ENCODE data around the gene IL2RA. TPM values are rescaled to one million over a fixed set of nuclear protein-coding genes. Genes with fewer than 3 reads are reported as not detected.
A peak's percentile ranks its signal among the peaks of the same experiment; 100 is the strongest.
"Not testable (repeated sequence)": the region's sequence is repeated elsewhere in the genome, so short reads cannot be mapped to it uniquely, and the experiment has no call there.

IL2RA gene
- total RNA-seq = 1 to 10 TPM in 1 of 3 donors, under 1 TPM in 2; 0.33 to 1.3 (median 0.88) TPM

DNA sequence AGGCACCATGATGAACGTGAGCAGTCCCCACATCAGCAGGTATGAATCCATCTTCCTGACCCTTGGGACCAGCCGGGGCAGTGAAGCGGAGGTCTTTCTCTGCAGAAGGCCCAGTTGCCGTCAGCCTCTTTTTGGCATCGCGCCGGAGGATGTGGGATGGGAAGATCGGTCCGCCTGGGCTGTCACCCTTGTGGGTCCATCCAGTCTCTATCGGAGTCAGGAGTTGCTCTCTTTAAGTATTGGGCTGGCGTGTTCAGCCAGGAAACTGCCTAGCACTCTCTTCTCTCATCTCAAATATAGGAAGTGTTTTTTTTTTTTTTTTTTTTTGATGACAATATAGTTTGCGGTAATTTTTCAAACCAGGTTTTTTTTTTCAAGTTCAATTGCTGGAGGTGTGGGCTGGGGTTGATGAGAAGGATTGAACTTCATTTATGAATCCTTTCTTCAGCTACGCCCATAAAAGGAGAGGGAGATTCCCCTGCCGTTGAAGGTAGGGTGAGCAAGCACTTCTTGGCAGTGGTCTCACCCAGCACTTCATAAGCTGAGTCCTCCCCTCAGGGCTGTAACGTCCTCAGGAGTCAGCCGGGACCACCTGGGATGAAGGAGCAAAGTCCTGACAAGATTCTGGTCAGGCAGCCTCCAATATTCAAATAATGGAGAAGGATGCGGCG is at the start of gene IL2RA:
Gene IL2RA, minus strand, starts transcription at position 267 of the 671 bp plus-strand sequence. Its CDS starts 216 bp downstream, at position 51.
- no peak for DNase-seq (ENCODE audit: low spot score in 2 of 2)
- Histone ChIP-seq H3K27ac (no peak within 1 kb of the TSS), H3K4me1 (no peaks in the 10 kb centered on the region), H3K9me3 (no peaks in the 10 kb centered on the region), H3K4me3 (peak within 1 kb of the TSS in 1 of 3 donors; percentile 20), H3K36me3 (no peaks in the 10 kb centered on the region), H3K27me3 (no peaks in the 10 kb centered on the region)
- TF ChIP-seq, protein P1, sequence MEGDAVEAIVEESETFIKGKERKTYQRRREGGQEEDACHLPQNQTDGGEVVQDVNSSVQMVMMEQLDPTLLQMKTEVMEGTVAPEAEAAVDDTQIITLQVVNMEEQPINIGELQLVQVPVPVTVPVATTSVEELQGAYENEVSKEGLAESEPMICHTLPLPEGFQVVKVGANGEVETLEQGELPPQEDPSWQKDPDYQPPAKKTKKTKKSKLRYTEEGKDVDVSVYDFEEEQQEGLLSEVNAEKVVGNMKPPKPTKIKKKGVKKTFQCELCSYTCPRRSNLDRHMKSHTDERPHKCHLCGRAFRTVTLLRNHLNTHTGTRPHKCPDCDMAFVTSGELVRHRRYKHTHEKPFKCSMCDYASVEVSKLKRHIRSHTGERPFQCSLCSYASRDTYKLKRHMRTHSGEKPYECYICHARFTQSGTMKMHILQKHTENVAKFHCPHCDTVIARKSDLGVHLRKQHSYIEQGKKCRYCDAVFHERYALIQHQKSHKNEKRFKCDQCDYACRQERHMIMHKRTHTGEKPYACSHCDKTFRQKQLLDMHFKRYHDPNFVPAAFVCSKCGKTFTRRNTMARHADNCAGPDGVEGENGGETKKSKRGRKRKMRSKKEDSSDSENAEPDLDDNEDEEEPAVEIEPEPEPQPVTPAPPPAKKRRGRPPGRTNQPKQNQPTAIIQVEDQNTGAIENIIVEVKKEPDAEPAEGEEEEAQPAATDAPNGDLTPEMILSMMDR (IDR thresholded peaks at IDR 0.05) = no peak
- TF ChIP-seq POLR2A (IDR thresholded peaks at IDR 0.05) (no peak), POLR2AphosphoS5 (IDR thresholded peaks at IDR 0.05) (no peak)
- intact Hi-C loops (cut with DNase I; ENCODE audit: low total_unique reads) = no loop called here

GRCh38 chr10:6110136-6110535 is 48.0 kb upstream of the IL2RA start:
- TF ChIP-seq POLR2A (IDR thresholded peaks at IDR 0.05) (no peak), POLR2AphosphoS5 (IDR thresholded peaks at IDR 0.05) (no peak)
- TF ChIP-seq, protein P1 (IDR thresholded peaks at IDR 0.05) = no peak
- H3K4me3 ChIP-seq = no peak overlapping the region
- no peaks in the 10 kb centered on the region for H3K27me3 ChIP-seq
- intact Hi-C loops (cut with DNase I; ENCODE audit: low total_unique reads) = loop anchor here (10.0 kb wide), 1 partner anchor 105 kb away; no protein-coding TSS in a partner anchor
- DNase-seq (ENCODE audit: low spot score in 2 of 2) = no peak
- H3K4me1 ChIP-seq = no peaks in the 10 kb centered on the region
- peaks cover 19% of the 10 kb centered on the region for H3K36me3 ChIP-seq
- H3K27ac ChIP-seq = no peak overlapping the region
- H3K9me3 ChIP-seq = no peaks in the 10 kb centered on the region

DNA sequence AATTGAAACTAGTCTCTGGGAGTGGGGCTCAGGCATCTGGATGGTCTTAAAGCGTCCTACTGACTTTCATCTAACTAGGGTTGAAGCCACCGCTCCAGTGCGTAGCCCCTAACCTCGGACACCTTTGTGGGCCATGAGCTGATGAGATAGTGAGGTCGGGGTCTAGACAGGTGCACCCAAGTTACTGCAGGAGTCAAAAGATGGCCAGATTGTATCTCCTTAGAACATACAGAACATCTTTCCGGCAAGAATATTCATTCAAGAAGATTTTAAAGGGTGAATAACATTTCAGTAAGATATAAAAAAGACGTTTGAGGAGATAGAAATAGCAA is 47.2 kb upstream of the IL2RA start:
- peaks cover 19% of the 10 kb centered on the region for H3K36me3 ChIP-seq
- DNase-seq (ENCODE audit: low spot score in 2 of 2) = no peak
- no peak overlapping the region for H3K27ac ChIP-seq
- no peaks in the 10 kb centered on the region for H3K27me3 ChIP-seq
- no peak for TF ChIP-seq POLR2AphosphoS5 (IDR thresholded peaks at IDR 0.05)
- TF ChIP-seq POLR2A (IDR thresholded peaks at IDR 0.05) = no peak
- TF ChIP-seq, protein P1 (IDR thresholded peaks at IDR 0.05) = no peak
- no peaks in the 10 kb centered on the region for H3K9me3 ChIP-seq
- no peaks in the 10 kb centered on the region for H3K4me1 ChIP-seq
- H3K4me3 ChIP-seq = no peak overlapping the region
- intact Hi-C loops (cut with DNase I; ENCODE audit: low total_unique reads) = no loop called here

DNA sequence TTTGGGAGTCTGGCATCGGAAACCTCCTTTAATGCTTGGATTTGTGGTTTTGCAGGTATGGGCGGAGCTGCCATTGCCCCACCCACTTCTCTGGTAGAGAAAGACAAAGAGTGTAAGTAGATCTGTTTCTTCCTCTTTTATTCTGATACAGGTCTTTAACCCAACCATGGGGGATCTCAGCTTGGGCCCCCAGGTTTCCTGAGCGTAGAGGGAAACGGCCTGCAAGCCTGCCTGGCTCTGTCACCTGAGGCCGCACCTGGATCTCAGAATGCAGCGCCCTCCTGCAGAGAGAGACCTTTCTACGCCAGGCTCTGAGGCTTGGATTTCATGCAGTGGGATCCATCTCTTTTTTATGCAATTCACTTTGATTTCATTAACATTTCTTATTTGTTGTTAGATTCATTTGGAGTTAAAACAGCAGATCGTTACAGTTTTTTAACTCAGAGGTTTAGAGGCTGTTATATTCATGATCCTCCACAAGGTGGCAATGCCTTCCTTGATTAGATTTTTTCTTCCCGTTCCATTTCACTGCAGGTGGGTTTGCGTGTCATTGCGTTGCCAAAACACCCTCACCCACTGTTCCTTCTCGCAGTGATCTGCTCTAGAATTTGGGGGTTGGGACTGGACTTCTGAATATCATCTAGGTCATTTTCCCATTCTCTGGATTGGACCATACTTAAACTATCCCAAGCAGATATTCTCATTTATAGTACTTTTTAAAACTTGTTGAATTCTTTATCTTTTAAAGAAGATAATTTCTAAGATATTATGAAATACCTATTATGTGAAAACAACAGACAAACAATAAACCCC is 46.7 kb upstream of the IL2RA start:
- H3K9me3 ChIP-seq = no peaks in the 10 kb centered on the region
- H3K4me1 ChIP-seq = no peaks in the 10 kb centered on the region
- no peak overlapping the region for H3K4me3 ChIP-seq
- H3K36me3 ChIP-seq = peaks cover 19% of the 10 kb centered on the region
- no peaks in the 10 kb centered on the region for H3K27me3 ChIP-seq
- DNase-seq (ENCODE audit: low spot score in 2 of 2) = no peak
- intact Hi-C loops (cut with DNase I; ENCODE audit: low total_unique reads) = no loop called here
- TF ChIP-seq POLR2A (IDR thresholded peaks at IDR 0.05) (no peak), POLR2AphosphoS5 (IDR thresholded peaks at IDR 0.05) (no peak)
- TF ChIP-seq, protein P1 (IDR thresholded peaks at IDR 0.05) = peak; percentile 55 to 81 (median 66)
- H3K27ac ChIP-seq = no peak overlapping the region

DNA sequence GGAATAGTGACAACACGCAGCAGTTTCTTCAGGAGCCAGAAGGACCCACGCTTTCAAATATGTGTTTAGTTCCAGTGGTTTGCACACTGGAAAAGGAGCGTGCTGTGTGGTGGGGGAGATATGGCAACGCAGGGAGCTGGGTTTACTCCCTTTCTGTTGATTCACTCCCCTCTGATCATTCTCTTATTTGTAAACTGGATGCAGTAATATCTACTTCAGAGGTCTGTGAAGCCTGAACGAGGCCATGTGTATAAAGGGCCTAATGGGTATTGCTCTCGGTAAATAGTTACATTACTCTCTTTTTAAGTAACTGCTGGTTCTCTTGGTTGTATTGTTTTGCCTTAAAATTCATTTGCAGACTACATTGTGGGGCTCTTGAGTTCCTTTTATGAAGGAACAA is 45.9 kb upstream of the IL2RA start:
- TF ChIP-seq POLR2A (IDR thresholded peaks at IDR 0.05) = no peak
- TF ChIP-seq, protein P1 (IDR thresholded peaks at IDR 0.05) = no peak
- no peak for TF ChIP-seq POLR2AphosphoS5 (IDR thresholded peaks at IDR 0.05)
- intact Hi-C loops (cut with DNase I; ENCODE audit: low total_unique reads) = no loop called here
- H3K9me3 ChIP-seq = no peaks in the 10 kb centered on the region
- H3K27ac ChIP-seq = no peak overlapping the region
- no peak overlapping the region for H3K4me3 ChIP-seq
- no peak for DNase-seq (ENCODE audit: low spot score in 2 of 2)
- H3K4me1 ChIP-seq = no peaks in the 10 kb centered on the region
- H3K36me3 ChIP-seq = peaks cover 19% of the 10 kb centered on the region
- H3K27me3 ChIP-seq = no peaks in the 10 kb centered on the region

- H3K4me3 ChIP-seq; intact Hi-C loops (cut with DNase I; ENCODE audit: low total_unique reads); H3K4me1 ChIP-seq; H3K27ac ChIP-seq; H3K9me3 ChIP-seq; H3K27me3 ChIP-seq; DNase-seq (ENCODE audit: low spot score in 2 of 2): not testable (repeated sequence)
- H3K36me3 ChIP-seq = peaks cover 19% of the 10 kb centered on the region
Measured at GRCh38 chr10:6107616-6108015, 45.4 kb upstream of the IL2RA start.

Data from breast epithelium (tissue), 4 donors.